Naive thymus-derived CD4-positive, alpha-beta T cell (primary cell): ENCODE results near the gene RNF208. TPM values are rescaled to one million over a fixed set of nuclear protein-coding genes. Genes with fewer than 3 reads are reported as not detected.

ENCODE experiments used
- ATAC-seq: fragments of 150-1000 bp; cut with Tn5 transposase; 2 replicates; pipeline ENCODE4 v1.10.0; 2021; ENCODE audit warnings: mild to moderate bottlenecking, moderate library complexity
- CTCF ChIA-PET: fragments of 350-600 bp; sonication (Branson Sonifier 250); formaldehyde crosslinking; loops from one replicate; lab custom pipeline; 2021; ENCODE audit warnings: antibody characterized with exemption; lab: Charles Lee
- POLR2A ChIA-PET: fragments of 350-600 bp; sonication (Branson Sonifier 250); formaldehyde crosslinking; loops from one replicate; lab custom pipeline; 2021; ENCODE audit warnings: antibody characterized with exemption, inconsistent platforms; lab: Charles Lee
- DNase-seq, 9 donors: peaks; one replicate each; pipeline versions ENCODE4 v3.0.0 to v3.0.0-alpha.2; 2020 to 2022; ENCODE audit warnings: mixed read lengths in 1 of 9
- H3K27ac ChIP-seq: one replicate; pipeline ENCODE4 v1.7.0; 2013; ENCODE audit warnings: mild to moderate bottlenecking, low read depth, low read length, moderate library complexity
- H3K27me3 ChIP-seq, 2 donors: one replicate each; pipeline ENCODE4 v1.7.0; 2013; ENCODE audit warnings: low read length in 2 of 2, mild to moderate bottlenecking in 2 of 2, moderate library complexity in 2 of 2; ENCODE audit not compliant: control insufficient read depth in 2 of 2, insufficient read depth in 2 of 2
- H3K36me3 ChIP-seq, 3 experiments: 1 replicate in 2 of 3; 2 replicates in 1 of 3; pipeline ENCODE4 v1.7.0; 2013; ENCODE audit warnings: low read length in 3 of 3, mild to moderate bottlenecking in 3 of 3, moderate library complexity in 1 of 3; ENCODE audit not compliant: insufficient read depth in 3 of 3, control insufficient read depth in 2 of 3
- H3K4me1 ChIP-seq, 2 donors: one replicate each; pipeline ENCODE4 v1.7.0; 2013; ENCODE audit warnings: low read length in 2 of 2, mild to moderate bottlenecking in 2 of 2, moderate library complexity in 1 of 2; ENCODE audit not compliant: control insufficient read depth in 2 of 2, insufficient read depth in 2 of 2
- H3K4me3 ChIP-seq: 2 replicates; pipeline ENCODE4 v1.7.0; 2013; ENCODE audit warnings: mild to moderate bottlenecking, low read length
- H3K9me3 ChIP-seq, 3 experiments: 1 replicate in 2 of 3; 2 replicates in 1 of 3; pipeline ENCODE4 v1.7.0; 2013; ENCODE audit warnings: low read length in 3 of 3; ENCODE audit not compliant: control insufficient read depth in 2 of 3
- H3K27ac Mint-ChIP-seq, 9 donors: one replicate each; pipeline ENCODE4 v1.8.0; 2020 to 2022; ENCODE audit warnings: mixed read lengths in 9 of 9, mild to moderate bottlenecking in 8 of 9, moderate library complexity in 5 of 9, inconsistent platforms in 2 of 9
- H3K27me3 Mint-ChIP-seq, 5 donors: one replicate each; pipeline ENCODE4 v1.8.0; 2021 to 2022; ENCODE audit warnings: mixed read lengths in 5 of 5, mild to moderate bottlenecking in 1 of 5
- H3K36me3 Mint-ChIP-seq, 5 donors: one replicate each; pipeline ENCODE4 v1.8.0; 2020 to 2022; ENCODE audit warnings: mixed read lengths in 5 of 5, mild to moderate bottlenecking in 3 of 5, inconsistent platforms in 1 of 5
- H3K4me1 Mint-ChIP-seq, 7 donors: one replicate each; pipeline ENCODE4 v1.8.0; 2020 to 2022; ENCODE audit warnings: mixed read lengths in 7 of 7, mild to moderate bottlenecking in 3 of 7, inconsistent platforms in 1 of 7
- H3K4me3 Mint-ChIP-seq, 10 donors: one replicate each; pipeline ENCODE4 v1.8.0; 2020 to 2022; ENCODE audit warnings: mild to moderate bottlenecking in 10 of 10, mixed read lengths in 10 of 10, moderate library complexity in 6 of 10, inconsistent platforms in 2 of 10
- H3K9me3 Mint-ChIP-seq, 11 donors: one replicate each; pipeline ENCODE4 v1.8.0; 2020 to 2022; ENCODE audit warnings: mixed read lengths in 11 of 11, mild to moderate bottlenecking in 4 of 11, inconsistent platforms in 1 of 11, moderate library complexity in 1 of 11
- intact Hi-C, 2 donors: fragments of 100-400 bp; cut with micrococcal nuclease; formaldehyde crosslinking; loops; one replicate each; pipeline ENCODE4 v1.15.1; 2023
- polyA plus RNA-seq, 2 donors: library from polyadenylated mRNA; unstranded; fragments of 300-500 nt; fragmentation: Illumina TruSeq; gene quantifications; one replicate each; pipeline ENCODE4 v1.2.3, GENCODE V29; 2021
- total RNA-seq, 6 experiments: library from RNA in 5 of 6; stranded (reverse) in 5 of 6; gene quantifications; 1 replicate in 5 of 6; 2 replicates in 1 of 6; pipeline ENCODE4 v1.2.3 and lab custom pipeline; 2021 to 2026

Gene RNF208
- total and polyA plus RNA-seq, 7 experiments from 2014 or later: 0.85 to 4.3 (median 1.2) TPM; not detected in 2

GRCh38 chr9:137185921-137186320 is 36.1 kb downstream of the RNF208 start:
- peaks cover 0 to 85% (median 11%) of the 10 kb centered on the region in 3 experiments for H3K36me3 ChIP-seq
- H3K9me3 ChIP-seq: no peaks in the 10 kb centered on the region
- Mint-ChIP-seq H3K9me3 (peaks cover 0 to 2% (median 0%) of the 10 kb centered on the region in 11 donors), H3K36me3 (peaks cover 0 to 12% (median 6%) of the 10 kb centered on the region in 5 donors), H3K27me3 (no peaks in the 10 kb centered on the region), H3K4me1 (peaks cover 14 to 59% (median 32%) of the 10 kb centered on the region in 7 donors), H3K27ac (peak overlapping the region in 1 of 9 donors; percentile 39), H3K4me3 (peak overlapping the region in 3 of 10 donors; percentile 38 to 92 (median 48))
- intact Hi-C loops: no loop called here
- ChIA-PET POLR2A (interaction anchor here (10.4 kb wide), 1 partner anchor 19 kb away, joined by 136 read pairs; the partner anchor contains the start of genes NDOR1, TMEM203 and TPRN), CTCF (interaction anchor here (1.6 kb wide), 1 partner anchor 41 kb away, joined by 3 read pairs; the partner anchor contains the start of gene RNF224)
- H3K27me3 ChIP-seq: no peaks in the 10 kb centered on the region
- ATAC-seq (no peak), DNase-seq (no peak)
- no peak overlapping the region for H3K4me3 ChIP-seq
- no peak overlapping the region for H3K27ac ChIP-seq
- H3K4me1 ChIP-seq: peaks cover 30 to 32% of the 10 kb centered on the region in 2 donors

- peaks cover 14 to 53% (median 28%) of the 10 kb centered on the region in 7 donors for H3K4me1 Mint-ChIP-seq
- no peaks in the 10 kb centered on the region for H3K27me3 ChIP-seq
- no peak overlapping the region for H3K27ac ChIP-seq
- peaks cover 27 to 32% of the 10 kb centered on the region in 2 donors for H3K4me1 ChIP-seq
- no peaks in the 10 kb centered on the region for H3K27me3 Mint-ChIP-seq
- H3K36me3 ChIP-seq: peaks cover 0 to 85% (median 11%) of the 10 kb centered on the region in 3 experiments
- DNase-seq (no peak), ATAC-seq (no peak)
- H3K4me3 ChIP-seq: no peak overlapping the region
- peak overlapping the region in 2 of 10 donors; percentile 29 to 68 for H3K4me3 Mint-ChIP-seq
- H3K9me3 Mint-ChIP-seq: peaks cover 0 to 2% (median 0%) of the 10 kb centered on the region in 11 donors
- ChIA-PET CTCF (no interaction called here), POLR2A (interaction anchor here (1.0 to 10.4 kb wide), 2 partner anchors 8 to 19 kb away, joined by 3 to 136 read pairs; partner anchors contain the start of genes NDOR1, TMEM203 and TPRN)
- H3K9me3 ChIP-seq: no peaks in the 10 kb centered on the region
- peaks cover 0 to 12% (median 4%) of the 10 kb centered on the region in 5 donors for H3K36me3 Mint-ChIP-seq
- intact Hi-C loops: no loop called here
- no peak overlapping the region for H3K27ac Mint-ChIP-seq
These were observed 37.0 kb downstream of the RNF208 start for GRCh38 chr9:137184881-137185660.

GRCh38 chr9:137183980-137184595 is 38.0 kb downstream of the RNF208 start:
- H3K27ac ChIP-seq: no peak overlapping the region
- no peaks in the 10 kb centered on the region for H3K27me3 ChIP-seq
- ATAC-seq (no peak), DNase-seq (no peak)
- no peaks in the 10 kb centered on the region for H3K9me3 ChIP-seq
- intact Hi-C loops: no loop called here
- Mint-ChIP-seq H3K36me3 (peaks cover 0 to 12% (median 4%) of the 10 kb centered on the region in 5 donors), H3K27me3 (no peaks in the 10 kb centered on the region), H3K4me3 (peak overlapping the region in 5 of 10 donors; percentile 12 to 68 (median 34)), H3K4me1 (peaks cover 14 to 43% (median 22%) of the 10 kb centered on the region in 7 donors), H3K9me3 (peaks cover 0 to 2% (median 0%) of the 10 kb centered on the region in 11 donors), H3K27ac (peak overlapping the region in 2 of 9 donors; percentile 5 to 8)
- CTCF ChIA-PET: no interaction called here
- peaks cover 0 to 89% (median 14%) of the 10 kb centered on the region in 3 experiments for H3K36me3 ChIP-seq
- H3K4me3 ChIP-seq: no peak overlapping the region
- peaks cover 17 to 23% of the 10 kb centered on the region in 2 donors for H3K4me1 ChIP-seq
- POLR2A ChIA-PET: interaction anchor here (1.0 kb wide), 1 partner anchor 7 kb away, joined by 3 read pairs; no protein-coding TSS in a partner anchor

- no peak overlapping the region for H3K4me3 ChIP-seq
- intact Hi-C loops: no loop called here
- H3K4me1 Mint-ChIP-seq: peaks cover 14 to 35% (median 19%) of the 10 kb centered on the region in 7 donors
- H3K36me3 ChIP-seq: peaks cover 0 to 93% (median 14%) of the 10 kb centered on the region in 3 experiments
- peaks cover 0 to 12% (median 4%) of the 10 kb centered on the region in 5 donors for H3K36me3 Mint-ChIP-seq
- ATAC-seq (no peak), DNase-seq (no peak)
- H3K27me3 ChIP-seq: no peaks in the 10 kb centered on the region
- no peaks in the 10 kb centered on the region for H3K9me3 ChIP-seq
- ChIA-PET CTCF (no interaction called here), POLR2A (no interaction called here)
- H3K4me1 ChIP-seq: peaks cover 16 to 19% of the 10 kb centered on the region in 2 donors
- H3K27me3 Mint-ChIP-seq: no peaks in the 10 kb centered on the region
- H3K9me3 Mint-ChIP-seq: no peaks in the 10 kb centered on the region
- no peak overlapping the region for H3K27ac Mint-ChIP-seq
- H3K4me3 Mint-ChIP-seq: peak overlapping the region in 1 of 10 donors; percentile 9
- no peak overlapping the region for H3K27ac ChIP-seq
These were observed 39.2 kb downstream of the RNF208 start for GRCh38 chr9:137182836-137183235.

GRCh38 chr9:137181680-137182079 is 40.4 kb downstream of the RNF208 start:
- Histone ChIP-seq H3K4me1 (peaks cover 5 to 8% of the 10 kb centered on the region in 2 donors), H3K36me3 (peaks cover 0 to 92% (median 14%) of the 10 kb centered on the region in 3 experiments), H3K9me3 (no peaks in the 10 kb centered on the region), H3K27ac (no peak overlapping the region), H3K4me3 (no peak overlapping the region), H3K27me3 (no peaks in the 10 kb centered on the region)
- POLR2A ChIA-PET: interaction anchor here (1.7 kb wide), 1 partner anchor 54 kb away, joined by 4 read pairs; no protein-coding TSS in a partner anchor
- no peak for DNase-seq
- no peaks in the 10 kb centered on the region for H3K9me3 Mint-ChIP-seq
- peaks cover 5 to 24% (median 10%) of the 10 kb centered on the region in 7 donors for H3K4me1 Mint-ChIP-seq
- CTCF ChIA-PET: no interaction called here
- peaks cover 0 to 16% (median 4%) of the 10 kb centered on the region in 5 donors for H3K36me3 Mint-ChIP-seq
- no peak for ATAC-seq
- H3K27ac Mint-ChIP-seq: peak overlapping the region in 1 of 9 donors; percentile 66
- intact Hi-C loops: no loop called here
- no peak overlapping the region for H3K4me3 Mint-ChIP-seq
- H3K27me3 Mint-ChIP-seq: no peaks in the 10 kb centered on the region

- Histone ChIP-seq H3K27me3 (no peaks in the 10 kb centered on the region), H3K4me1 (no peaks in the 10 kb centered on the region), H3K9me3 (no peaks in the 10 kb centered on the region), H3K36me3 (peaks cover 0 to 80% (median 14%) of the 10 kb centered on the region in 3 experiments), H3K27ac (no peak overlapping the region), H3K4me3 (no peak overlapping the region)
- Mint-ChIP-seq H3K27me3 (no peaks in the 10 kb centered on the region), H3K4me3 (no peak overlapping the region), H3K36me3 (peaks cover 0 to 16% (median 4%) of the 10 kb centered on the region in 5 donors), H3K4me1 (peaks cover 3 to 20% (median 5%) of the 10 kb centered on the region in 7 donors), H3K27ac (no peak overlapping the region), H3K9me3 (no peaks in the 10 kb centered on the region)
- POLR2A ChIA-PET: interaction anchor here (1.7 kb wide), 1 partner anchor 53 kb away, joined by 4 read pairs; no protein-coding TSS in a partner anchor
- ATAC-seq (no peak), DNase-seq (no peak)
- intact Hi-C loops: no loop called here
- CTCF ChIA-PET: no interaction called here
These were observed 41.5 kb downstream of the RNF208 start for GRCh38 chr9:137180491-137180890.
